PC-3 (cell line): ENCODE measurements around the gene PEX10. TPM values are rescaled to one million over a fixed set of nuclear protein-coding genes. Genes with fewer than 3 reads are reported as not detected.

Experiments used
- ATAC-seq: fragments of 200-7000 bp; cut with Tn5 transposase; 2 replicates; pipeline ENCODE4 v1.9.1; 2020; ENCODE audit warnings: mild to moderate bottlenecking, moderate library complexity
- BruUV-seq: library from RNA; stranded (reverse); fragments of 400-500 nt; replicated peaks from 2 replicates; lab custom pipeline; 2021; lab: Mats Ljungman, UMichigan
- CTCF ChIA-PET: fragments of 300-600 bp; sonication (Branson Sonifier 250); formaldehyde crosslinking; loops from one replicate; lab custom pipeline; 2022; ENCODE audit warnings: antibody characterized with exemption; lab: Charles Lee
- POLR2A ChIA-PET: fragments of 300-600 bp; sonication (Branson Sonifier 250); formaldehyde crosslinking; loops from one replicate; lab custom pipeline; 2022; ENCODE audit warnings: antibody characterized with exemption; ENCODE audit not compliant: unreplicated experiment; lab: Charles Lee
- DNase-seq: peaks from one replicate; pipeline ENCODE4 v3.0.0-alpha.2; 2015
- H2AFZ ChIP-seq: fragments of 300-600 bp; sonication (generic); 2 replicates; pipeline ENCODE4 v1.6.0; 2016; ENCODE audit warnings: antibody characterized with exemption, low read length
- H3F3A ChIP-seq: fragments of 300-600 bp; sonication (generic); one replicate; pipeline ENCODE4 v1.6.0; 2017; ENCODE audit warnings: antibody characterized with exemption, low read length, control low read depth, mild to moderate bottlenecking; ENCODE audit not compliant: unreplicated experiment
- H3K27ac ChIP-seq: fragments of 300-600 bp; sonication (generic); 2 replicates; pipeline ENCODE4 v1.5.1; 2016; ENCODE audit warnings: mild to moderate bottlenecking, low read length
- H3K27me3 ChIP-seq: fragments of 300-600 bp; sonication (generic); 2 replicates; pipeline ENCODE4 v1.6.1; 2016; ENCODE audit warnings: low read length, mixed read lengths
- H3K36me3 ChIP-seq: fragments of 300-600 bp; sonication (generic); 2 replicates; pipeline ENCODE4 v1.6.1; 2016; ENCODE audit warnings: low read depth, mixed run types, low read length, mixed read lengths
- H3K4me1 ChIP-seq: fragments of 300-600 bp; sonication (generic); 2 replicates; pipeline ENCODE4 v1.5.1; 2016; ENCODE audit warnings: low read length; ENCODE audit not compliant: insufficient read depth
- H3K4me2 ChIP-seq: fragments of 300-600 bp; sonication (generic); 2 replicates; pipeline ENCODE4 v1.6.0; 2016; ENCODE audit warnings: low read length
- H3K4me3 ChIP-seq: fragments of 300-600 bp; sonication (generic); 2 replicates; pipeline ENCODE4 v1.5.1; 2016; ENCODE audit warnings: mild to moderate bottlenecking, low read length, mixed read lengths
- H3K79me2 ChIP-seq: fragments of 300-600 bp; sonication (generic); 2 replicates; pipeline ENCODE4 v1.6.1; 2017; ENCODE audit warnings: low read length, mixed read lengths
- H3K9ac ChIP-seq: fragments of 300-600 bp; sonication (generic); 2 replicates; pipeline ENCODE4 v1.6.0; 2016; ENCODE audit warnings: mild to moderate bottlenecking, low read length
- H3K9me2 ChIP-seq: fragments of 300-600 bp; sonication (generic); replicated peaks from 2 replicates; pipeline ENCODE4 v1.6.1; 2016; ENCODE audit warnings: mixed run types, low read length, mixed read lengths
- H3K9me3 ChIP-seq: fragments of 300-600 bp; sonication (generic); 2 replicates; pipeline ENCODE4 v1.6.1; 2016; ENCODE audit warnings: low read length, mixed read lengths
- H4K20me1 ChIP-seq: fragments of 300-600 bp; sonication (generic); 2 replicates; pipeline ENCODE4 v1.6.1; 2016; ENCODE audit warnings: low read length, mixed read lengths
- CTCF ChIP-seq: fragments of 300-600 bp; sonication (generic); conservative IDR thresholded peaks from 2 replicates; pipeline ENCODE4 v1.5.1; 2017; ENCODE audit warnings: antibody characterized with exemption, low read depth, mild to moderate bottlenecking, low read length
- EZH2 ChIP-seq: fragments of 300-600 bp; sonication (generic); IDR thresholded peaks from one replicate; pipeline ENCODE4 v1.6.1; 2017; ENCODE audit warnings: antibody characterized with exemption, mild to moderate bottlenecking, low read length; ENCODE audit not compliant: unreplicated experiment
- EZH2phosphoT487 ChIP-seq: fragments of 300-600 bp; sonication (generic); IDR thresholded peaks from 2 replicates; pipeline ENCODE4 v1.6.1; 2018; ENCODE audit warnings: mild to moderate bottlenecking, antibody characterized with exemption, low read length, borderline replicate concordance
- intact Hi-C: fragments of 100-400 bp; cut with micrococcal nuclease; formaldehyde crosslinking; loops from 2 replicates; pipeline ENCODE4 v1.9.0; 2023
- total RNA-seq: library from RNA; depleted of rRNA; stranded (reverse); fragments of >200 nt; gene quantifications from 2 replicates; pipeline ENCODE4 v1.2.3, GENCODE V29; 2014

PEX10 gene
- total RNA-seq, 1 experiment from 2014 or later, result 100 TPM

GRCh38 chr1:2454227-2454626, 41.9 kb upstream of the PEX10 start:
- Histone ChIP-seq H3K27ac (no peak overlapping the region), H3F3A (no peaks in the 10 kb centered on the region), H3K27me3 (no peaks in the 10 kb centered on the region), H3K4me1 (peaks cover 59% of the 10 kb centered on the region), H3K79me2 (peaks cover 12% of the 10 kb centered on the region; the same call in 1 of the 2 replicates), H3K4me3 (no peak overlapping the region), H3K9ac (no peak overlapping the region), H2AFZ (no peak overlapping the region), H3K36me3 (no peaks in the 10 kb centered on the region), H3K4me2 (no peak overlapping the region), H3K9me3 (no peaks in the 10 kb centered on the region), H4K20me1 (no peaks in the 10 kb centered on the region), H3K9me2 (no peaks in the 10 kb centered on the region)
- DNase-seq, result no peak
- no TSS peak for BruUV-seq
- TF ChIP-seq EZH2, result no peak
- no peak for TF ChIP-seq CTCF
- no peak for TF ChIP-seq EZH2phosphoT487
- CTCF ChIA-PET, result no interaction called here
- POLR2A ChIA-PET, result no interaction called here
- intact Hi-C loops, result no loop called here
- no peak for ATAC-seq

GRCh38 chr1:2452932-2453315, 40.6 kb upstream of the PEX10 start:
- no TSS peak for BruUV-seq
- intact Hi-C loops, result loop anchor here (1.0 to 2.0 kb wide), 2 partner anchors 41 to 94 kb away; no protein-coding TSS in a partner anchor
- H3K27me3 ChIP-seq, result no peaks in the 10 kb centered on the region
- no peak for ATAC-seq
- no peak overlapping the region for H2AFZ ChIP-seq
- peak overlapping the region; percentile 76 for H3K4me2 ChIP-seq
- H3K4me1 ChIP-seq, result peaks cover 59% of the 10 kb centered on the region
- ChIA-PET POLR2A (no interaction called here), CTCF (no interaction called here)
- TF ChIP-seq EZH2, result no peak
- TF ChIP-seq EZH2phosphoT487, result no peak
- H4K20me1 ChIP-seq, result no peaks in the 10 kb centered on the region
- H3F3A ChIP-seq, result no peaks in the 10 kb centered on the region
- H3K4me3 ChIP-seq, result peak overlapping the region; percentile 59; the same call in 1 of the 2 replicates
- DNase-seq, result no peak
- peak overlapping the region; percentile 96 for H3K27ac ChIP-seq
- peak overlapping the region; percentile 84 for H3K9ac ChIP-seq
- no peaks in the 10 kb centered on the region for H3K36me3 ChIP-seq
- peaks cover 12% of the 10 kb centered on the region; the same call in 1 of the 2 replicates for H3K79me2 ChIP-seq
- no peaks in the 10 kb centered on the region for H3K9me3 ChIP-seq
- H3K9me2 ChIP-seq, result no peaks in the 10 kb centered on the region

DNA sequence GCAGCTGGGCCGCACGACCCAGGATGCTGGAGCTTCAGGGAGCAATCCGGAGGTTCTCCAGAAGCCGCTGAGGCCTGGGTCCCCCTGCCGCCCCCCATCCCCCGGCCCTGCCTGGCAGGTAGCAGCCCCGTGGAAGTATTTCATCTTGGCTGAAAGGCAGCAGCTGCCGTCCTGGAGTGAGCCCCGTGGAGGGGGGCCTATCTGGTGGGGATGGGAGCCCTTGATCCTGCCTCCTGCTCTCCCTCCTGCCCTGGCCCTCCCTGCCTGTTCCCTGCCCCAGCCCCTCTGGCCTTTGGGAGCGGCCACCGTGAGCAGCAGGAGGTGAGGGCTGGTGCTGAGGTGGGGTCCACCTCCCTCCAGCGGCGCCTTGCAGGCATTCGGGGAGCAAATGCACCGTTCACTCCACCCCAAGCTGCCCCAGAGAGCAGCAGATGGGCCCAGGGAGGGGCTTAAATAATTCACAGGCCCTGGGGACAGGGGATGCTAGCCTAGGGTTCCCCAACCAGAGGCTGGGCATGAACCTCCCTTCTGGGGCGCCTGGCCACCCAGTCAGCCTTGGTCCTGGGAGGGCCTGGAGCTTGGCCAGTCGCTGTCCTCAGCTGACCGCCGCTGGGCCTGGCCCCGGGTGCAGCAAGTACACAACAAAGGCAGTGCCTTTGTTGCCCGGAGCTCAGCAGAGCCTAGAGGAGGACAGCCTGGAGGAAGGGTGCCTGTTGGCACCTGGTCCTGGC, 40.0 kb upstream of the PEX10 start:
- H3F3A ChIP-seq, result no peaks in the 10 kb centered on the region
- H3K36me3 ChIP-seq, result no peaks in the 10 kb centered on the region
- peak overlapping the region; percentile 96 for H3K27ac ChIP-seq
- no peaks in the 10 kb centered on the region for H3K9me2 ChIP-seq
- POLR2A ChIA-PET, result interaction anchor here (0.5 kb wide), 1 partner anchor 133 kb away, joined by 3 read pairs; no protein-coding TSS in a partner anchor
- H3K4me3 ChIP-seq, result peak overlapping the region; percentile 59
- TF ChIP-seq EZH2phosphoT487, result no peak
- TF ChIP-seq CTCF, result no peak
- no peak for TF ChIP-seq EZH2
- H3K9ac ChIP-seq, result peak overlapping the region; percentile 84
- H3K79me2 ChIP-seq, result peaks cover 12% of the 10 kb centered on the region; the same call in 1 of the 2 replicates
- no peaks in the 10 kb centered on the region for H3K9me3 ChIP-seq
- peaks cover 59% of the 10 kb centered on the region for H3K4me1 ChIP-seq
- intact Hi-C loops, result loop anchor here (1.0 to 2.0 kb wide), 2 partner anchors 42 to 94 kb away; no protein-coding TSS in a partner anchor
- no peaks in the 10 kb centered on the region for H4K20me1 ChIP-seq
- CTCF ChIA-PET, result interaction anchor here (0.8 to 0.9 kb wide), 2 partner anchors 37 to 38 kb away, joined by 4 to 6 read pairs; no protein-coding TSS in a partner anchor
- TSS peak; percentile 86 for BruUV-seq
- no peaks in the 10 kb centered on the region for H3K27me3 ChIP-seq
- peak overlapping the region; percentile 76 for H3K4me2 ChIP-seq
- peak overlapping the region; percentile 7; the same call in 1 of the 2 replicates for H2AFZ ChIP-seq
- ATAC-seq (peak; percentile 33), DNase-seq (peak; percentile 25)
